Liver (tissue), 3 donors: ENCODE data around the gene NFAT5.

Source experiments
- GABPA ChIP-seq, 2 donors: IDR thresholded peaks in 1 of 2; conservative IDR thresholded peaks in 1 of 2; 2 replicates each; pipeline ENCODE4 v1.6.1; 2016; ENCODE audit warnings: antibody characterized with exemption in 2 of 2, mild to moderate bottlenecking in 1 of 2, moderate library complexity in 1 of 2
- RAD21 ChIP-seq, 2 donors: IDR thresholded peaks; 2 replicates each; pipeline ENCODE4 v1.6.1; 2016; ENCODE audit warnings: antibody characterized with exemption in 2 of 2, mild to moderate bottlenecking in 2 of 2
- SP1 ChIP-seq: IDR thresholded peaks from 2 replicates; pipeline ENCODE4 v1.6.1; 2018; ENCODE audit warnings: antibody characterized with exemption, mild to moderate bottlenecking
- YY1 ChIP-seq: IDR thresholded peaks from 2 replicates; pipeline ENCODE4 v1.6.1; 2016; ENCODE audit warnings: antibody characterized with exemption, mild to moderate bottlenecking
- TF ChIP-seq, protein P1 (sequence below): fragments of 150-350 bp; IDR thresholded peaks from 2 replicates; pipeline ENCODE4 v1.5.1; 2017; ENCODE audit warnings: improper control_type of control experiment, low read depth, low read length; ENCODE audit not compliant: missing input control
- TF ChIP-seq, protein P2 (sequence below): IDR thresholded peaks from 2 replicates; pipeline ENCODE4 v1.6.1; 2016; ENCODE audit warnings: antibody characterized with exemption, mild to moderate bottlenecking
- donor health status: healthy.
- donor health status: healthy.

- TF ChIP-seq, protein P1, sequence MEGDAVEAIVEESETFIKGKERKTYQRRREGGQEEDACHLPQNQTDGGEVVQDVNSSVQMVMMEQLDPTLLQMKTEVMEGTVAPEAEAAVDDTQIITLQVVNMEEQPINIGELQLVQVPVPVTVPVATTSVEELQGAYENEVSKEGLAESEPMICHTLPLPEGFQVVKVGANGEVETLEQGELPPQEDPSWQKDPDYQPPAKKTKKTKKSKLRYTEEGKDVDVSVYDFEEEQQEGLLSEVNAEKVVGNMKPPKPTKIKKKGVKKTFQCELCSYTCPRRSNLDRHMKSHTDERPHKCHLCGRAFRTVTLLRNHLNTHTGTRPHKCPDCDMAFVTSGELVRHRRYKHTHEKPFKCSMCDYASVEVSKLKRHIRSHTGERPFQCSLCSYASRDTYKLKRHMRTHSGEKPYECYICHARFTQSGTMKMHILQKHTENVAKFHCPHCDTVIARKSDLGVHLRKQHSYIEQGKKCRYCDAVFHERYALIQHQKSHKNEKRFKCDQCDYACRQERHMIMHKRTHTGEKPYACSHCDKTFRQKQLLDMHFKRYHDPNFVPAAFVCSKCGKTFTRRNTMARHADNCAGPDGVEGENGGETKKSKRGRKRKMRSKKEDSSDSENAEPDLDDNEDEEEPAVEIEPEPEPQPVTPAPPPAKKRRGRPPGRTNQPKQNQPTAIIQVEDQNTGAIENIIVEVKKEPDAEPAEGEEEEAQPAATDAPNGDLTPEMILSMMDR = no peak
- TF ChIP-seq RAD21 (IDR thresholded peaks at IDR 0.05) (no peak), SP1 (no peak), GABPA (IDR thresholded peaks at IDR 0.05 in 1 of 2, conservative IDR thresholded peaks at IDR 0.05 in 1 of 2) (no peak), YY1 (no peak)
- TF ChIP-seq, protein P2, sequence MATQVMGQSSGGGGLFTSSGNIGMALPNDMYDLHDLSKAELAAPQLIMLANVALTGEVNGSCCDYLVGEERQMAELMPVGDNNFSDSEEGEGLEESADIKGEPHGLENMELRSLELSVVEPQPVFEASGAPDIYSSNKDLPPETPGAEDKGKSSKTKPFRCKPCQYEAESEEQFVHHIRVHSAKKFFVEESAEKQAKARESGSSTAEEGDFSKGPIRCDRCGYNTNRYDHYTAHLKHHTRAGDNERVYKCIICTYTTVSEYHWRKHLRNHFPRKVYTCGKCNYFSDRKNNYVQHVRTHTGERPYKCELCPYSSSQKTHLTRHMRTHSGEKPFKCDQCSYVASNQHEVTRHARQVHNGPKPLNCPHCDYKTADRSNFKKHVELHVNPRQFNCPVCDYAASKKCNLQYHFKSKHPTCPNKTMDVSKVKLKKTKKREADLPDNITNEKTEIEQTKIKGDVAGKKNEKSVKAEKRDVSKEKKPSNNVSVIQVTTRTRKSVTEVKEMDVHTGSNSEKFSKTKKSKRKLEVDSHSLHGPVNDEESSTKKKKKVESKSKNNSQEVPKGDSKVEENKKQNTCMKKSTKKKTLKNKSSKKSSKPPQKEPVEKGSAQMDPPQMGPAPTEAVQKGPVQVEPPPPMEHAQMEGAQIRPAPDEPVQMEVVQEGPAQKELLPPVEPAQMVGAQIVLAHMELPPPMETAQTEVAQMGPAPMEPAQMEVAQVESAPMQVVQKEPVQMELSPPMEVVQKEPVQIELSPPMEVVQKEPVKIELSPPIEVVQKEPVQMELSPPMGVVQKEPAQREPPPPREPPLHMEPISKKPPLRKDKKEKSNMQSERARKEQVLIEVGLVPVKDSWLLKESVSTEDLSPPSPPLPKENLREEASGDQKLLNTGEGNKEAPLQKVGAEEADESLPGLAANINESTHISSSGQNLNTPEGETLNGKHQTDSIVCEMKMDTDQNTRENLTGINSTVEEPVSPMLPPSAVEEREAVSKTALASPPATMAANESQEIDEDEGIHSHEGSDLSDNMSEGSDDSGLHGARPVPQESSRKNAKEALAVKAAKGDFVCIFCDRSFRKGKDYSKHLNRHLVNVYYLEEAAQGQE = no peak
Measured at GRCh38 chr16:69531988-69532387, 33.8 kb upstream of the NFAT5 start.
